C4-2B (cell line): ENCODE data around the gene ATF6B.

Experiments
- CTCF ChIP-seq: fragments of 450-650 bp; conservative IDR thresholded peaks from 2 replicates; pipeline ENCODE4 v1.5.1; 2017; ENCODE audit warnings: mild to moderate bottlenecking
- ZFX ChIP-seq: fragments of 450-650 bp; IDR thresholded peaks from 2 replicates; pipeline ENCODE4 v1.6.1; 2017

GRCh38 chr6:32133786-32134185 lies 5.7 kb upstream of the ATF6B start:
- TF ChIP-seq CTCF (no peak), ZFX (no peak)
